ENCODE data around the gene PTER.
A peak's percentile ranks its signal among the peaks of the same experiment; 100 is the strongest.

The PTER gene, protein sequence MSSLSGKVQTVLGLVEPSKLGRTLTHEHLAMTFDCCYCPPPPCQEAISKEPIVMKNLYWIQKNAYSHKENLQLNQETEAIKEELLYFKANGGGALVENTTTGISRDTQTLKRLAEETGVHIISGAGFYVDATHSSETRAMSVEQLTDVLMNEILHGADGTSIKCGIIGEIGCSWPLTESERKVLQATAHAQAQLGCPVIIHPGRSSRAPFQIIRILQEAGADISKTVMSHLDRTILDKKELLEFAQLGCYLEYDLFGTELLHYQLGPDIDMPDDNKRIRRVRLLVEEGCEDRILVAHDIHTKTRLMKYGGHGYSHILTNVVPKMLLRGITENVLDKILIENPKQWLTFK

DNA sequence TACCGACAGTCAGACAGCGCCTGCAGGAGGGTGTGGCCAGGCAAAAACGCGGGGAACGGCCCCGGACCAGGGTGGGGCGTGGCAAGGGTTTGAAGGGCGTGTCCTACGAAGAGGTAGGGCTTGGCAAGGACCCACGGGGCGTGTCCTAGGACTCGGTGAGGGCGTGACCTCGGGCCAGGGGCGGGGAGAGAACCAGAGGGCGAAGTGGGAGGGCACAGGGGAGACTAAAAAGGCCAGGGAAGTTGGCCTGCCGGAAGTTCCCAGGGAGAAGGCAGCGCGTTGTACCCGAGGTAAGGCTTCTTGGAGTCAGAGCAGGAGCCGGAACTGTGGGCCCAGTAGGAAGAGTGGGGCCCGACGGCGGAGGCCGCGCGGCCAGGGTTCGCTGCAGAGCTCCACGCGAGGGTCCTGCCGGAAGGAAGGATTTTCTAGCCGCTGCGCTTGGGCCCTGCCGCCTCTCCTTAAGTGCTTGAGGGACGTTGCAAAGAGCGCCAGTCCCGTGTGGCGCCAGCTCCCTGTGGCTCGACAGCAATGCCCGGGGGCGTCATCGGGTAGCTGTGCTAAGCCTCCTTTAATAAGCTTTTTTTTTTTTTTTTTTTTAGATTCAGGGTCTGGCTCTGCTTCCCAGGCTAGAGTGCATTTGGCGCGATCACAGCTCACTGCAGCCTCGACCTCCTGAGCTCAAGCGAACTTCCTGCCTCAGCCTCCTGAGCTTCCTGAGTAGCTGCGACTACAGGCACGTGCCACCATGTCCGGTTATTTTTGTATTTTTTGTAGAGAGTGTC is at the start of gene PTER:
Gene PTER, plus strand, starts transcription at position 253 of the 782 bp plus-strand sequence. CDS start 47,375 bp downstream, outside the sequence.
- peak within 1 kb of the TSS; percentile 72 for H3K4me3 ChIP-seq (ENCODE audit: low read depth, low read length)
- DNase-seq (ENCODE audit: low read depth), result peak; percentile 94
- TF ChIP-seq, protein P1, sequence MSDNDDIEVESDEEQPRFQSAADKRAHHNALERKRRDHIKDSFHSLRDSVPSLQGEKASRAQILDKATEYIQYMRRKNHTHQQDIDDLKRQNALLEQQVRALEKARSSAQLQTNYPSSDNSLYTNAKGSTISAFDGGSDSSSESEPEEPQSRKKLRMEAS (IDR thresholded peaks at IDR 0.05; ENCODE audit: low read depth, low read length), result peak; percentile 28
- TF ChIP-seq MYC (IDR thresholded peaks at IDR 0.05; ENCODE audit: low read depth, low read length) (no peak; the same call in 1 of the 2 replicates), POLR2A (IDR thresholded peaks at IDR 0.05; ENCODE audit: extremely low read depth, insufficient read length) (peak; percentile 70)

DNA sequence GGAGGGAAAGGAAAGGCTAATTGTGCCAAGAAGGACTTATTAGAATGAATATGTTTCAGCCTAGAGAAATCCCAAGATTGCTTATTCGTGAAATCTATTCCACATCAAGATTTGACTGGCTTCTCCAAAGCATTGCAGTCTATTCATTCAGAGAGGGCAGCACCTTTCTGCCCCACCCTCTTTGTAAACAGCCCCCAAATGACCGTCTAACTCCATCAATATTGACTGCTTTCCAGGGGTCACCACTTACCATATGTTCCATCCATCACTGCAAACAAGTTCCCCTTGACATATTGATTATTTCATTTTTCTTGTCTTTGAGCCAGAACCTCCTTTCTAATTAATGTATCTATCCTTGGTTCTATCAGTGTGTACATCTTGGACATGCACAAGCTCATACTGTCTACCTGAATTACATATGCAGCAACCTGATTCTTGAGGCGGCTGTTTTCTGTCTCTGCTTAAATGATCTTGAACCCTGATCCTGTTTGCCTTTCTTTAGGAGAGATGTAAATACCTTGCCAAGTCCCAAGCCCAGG is 44.2 kb upstream of the PTER start:
- TF ChIP-seq, protein P2, sequence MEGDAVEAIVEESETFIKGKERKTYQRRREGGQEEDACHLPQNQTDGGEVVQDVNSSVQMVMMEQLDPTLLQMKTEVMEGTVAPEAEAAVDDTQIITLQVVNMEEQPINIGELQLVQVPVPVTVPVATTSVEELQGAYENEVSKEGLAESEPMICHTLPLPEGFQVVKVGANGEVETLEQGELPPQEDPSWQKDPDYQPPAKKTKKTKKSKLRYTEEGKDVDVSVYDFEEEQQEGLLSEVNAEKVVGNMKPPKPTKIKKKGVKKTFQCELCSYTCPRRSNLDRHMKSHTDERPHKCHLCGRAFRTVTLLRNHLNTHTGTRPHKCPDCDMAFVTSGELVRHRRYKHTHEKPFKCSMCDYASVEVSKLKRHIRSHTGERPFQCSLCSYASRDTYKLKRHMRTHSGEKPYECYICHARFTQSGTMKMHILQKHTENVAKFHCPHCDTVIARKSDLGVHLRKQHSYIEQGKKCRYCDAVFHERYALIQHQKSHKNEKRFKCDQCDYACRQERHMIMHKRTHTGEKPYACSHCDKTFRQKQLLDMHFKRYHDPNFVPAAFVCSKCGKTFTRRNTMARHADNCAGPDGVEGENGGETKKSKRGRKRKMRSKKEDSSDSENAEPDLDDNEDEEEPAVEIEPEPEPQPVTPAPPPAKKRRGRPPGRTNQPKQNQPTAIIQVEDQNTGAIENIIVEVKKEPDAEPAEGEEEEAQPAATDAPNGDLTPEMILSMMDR (IDR thresholded peaks at IDR 0.05; ENCODE audit: low read depth, low read length), result no peak
- TF ChIP-seq POLR2A (IDR thresholded peaks at IDR 0.05; ENCODE audit: extremely low read depth, insufficient read length), result no peak
- TF ChIP-seq, protein P1 (IDR thresholded peaks at IDR 0.05; ENCODE audit: low read depth, low read length), result no peak
- no peak for TF ChIP-seq MYC (IDR thresholded peaks at IDR 0.05; ENCODE audit: low read depth, low read length)
- DNase-seq (ENCODE audit: low read depth), result no peak
- no peak overlapping the region for H3K4me3 ChIP-seq (ENCODE audit: low read depth, low read length)

DNA sequence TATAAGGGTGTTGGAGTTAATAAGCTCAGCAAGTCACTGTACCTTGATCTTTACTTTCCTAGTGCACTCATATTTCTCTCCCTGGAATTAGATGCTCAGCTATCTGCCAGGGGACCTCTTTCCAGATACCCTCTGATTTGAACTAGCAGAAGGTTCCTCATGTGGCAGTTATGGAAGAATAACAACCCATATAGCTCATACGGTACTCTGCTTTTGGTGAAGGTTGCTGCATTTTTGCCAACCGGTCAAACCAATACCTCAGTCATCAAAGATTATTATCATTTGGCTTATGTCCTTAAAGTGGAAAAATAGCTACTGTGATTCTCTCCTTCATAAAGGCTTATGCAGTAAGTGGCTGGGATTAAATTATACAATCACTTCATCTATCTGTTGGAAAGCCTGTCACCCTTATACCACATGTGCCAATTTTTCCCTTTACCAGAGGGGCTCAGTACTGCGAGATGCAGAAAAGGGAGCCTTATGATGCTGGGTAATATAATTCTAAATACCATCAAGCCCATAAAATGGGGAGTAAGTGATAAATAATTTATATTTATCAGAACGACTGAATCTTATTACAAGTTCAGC is 43.4 kb upstream of the PTER start:
- no peak overlapping the region for H3K4me3 ChIP-seq (ENCODE audit: low read depth, low read length)
- TF ChIP-seq MYC (IDR thresholded peaks at IDR 0.05; ENCODE audit: low read depth, low read length) (no peak), POLR2A (IDR thresholded peaks at IDR 0.05; ENCODE audit: extremely low read depth, insufficient read length) (no peak)
- TF ChIP-seq, protein P2 (IDR thresholded peaks at IDR 0.05; ENCODE audit: low read depth, low read length), result no peak
- TF ChIP-seq, protein P1 (IDR thresholded peaks at IDR 0.05; ENCODE audit: low read depth, low read length), result no peak
- DNase-seq (ENCODE audit: low read depth), result no peak

DNA sequence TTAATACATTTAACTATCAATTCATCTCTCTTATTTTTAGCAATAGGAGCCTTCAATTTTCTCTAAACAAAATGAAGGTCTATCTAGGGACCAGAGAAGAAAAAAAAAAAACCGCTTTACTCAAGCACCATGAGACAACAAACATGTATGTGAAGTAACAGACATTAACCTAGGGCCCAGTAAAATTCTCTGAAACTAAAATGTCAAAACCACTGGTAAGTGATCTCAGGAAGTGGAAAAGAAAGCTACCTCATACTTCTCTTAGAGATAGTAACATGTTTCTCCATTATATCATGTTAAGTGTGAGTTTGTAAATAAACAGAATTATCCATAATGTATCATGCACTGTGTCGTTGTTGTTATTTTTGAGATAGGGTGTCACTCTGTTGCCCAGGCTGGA is 35.4 kb upstream of the PTER start:
- TF ChIP-seq, protein P1 (IDR thresholded peaks at IDR 0.05; ENCODE audit: low read depth, low read length), result no peak
- no peak for DNase-seq (ENCODE audit: low read depth)
- H3K4me3 ChIP-seq (ENCODE audit: low read depth, low read length), result no peak overlapping the region

DNA sequence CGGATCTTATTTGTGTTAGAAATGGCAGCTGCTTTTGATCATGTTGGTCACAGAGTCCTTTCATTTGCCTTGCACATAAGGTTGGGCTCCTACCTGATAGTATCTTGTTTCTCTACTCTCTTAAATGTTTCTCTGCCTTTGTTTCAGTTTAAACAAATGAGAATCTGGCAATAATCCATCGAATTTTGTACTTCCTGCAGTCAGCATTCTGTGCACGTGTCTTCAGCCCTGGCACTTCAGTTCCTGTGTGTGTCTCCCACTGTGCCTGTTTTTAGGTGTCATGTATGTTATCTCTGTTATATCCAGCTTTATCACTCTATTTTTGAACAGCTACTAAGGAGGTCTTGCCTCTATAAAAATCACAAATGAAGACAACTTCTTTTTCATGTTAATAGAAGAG is 28.4 kb upstream of the PTER start:
- no peak overlapping the region for H3K4me3 ChIP-seq (ENCODE audit: low read depth, low read length)
- no peak for TF ChIP-seq MYC (IDR thresholded peaks at IDR 0.05; ENCODE audit: low read depth, low read length)
- no peak for TF ChIP-seq POLR2A (IDR thresholded peaks at IDR 0.05; ENCODE audit: extremely low read depth, insufficient read length)
- TF ChIP-seq, protein P2 (IDR thresholded peaks at IDR 0.05; ENCODE audit: low read depth, low read length), result no peak
- TF ChIP-seq, protein P1 (IDR thresholded peaks at IDR 0.05; ENCODE audit: low read depth, low read length), result no peak
- DNase-seq (ENCODE audit: low read depth), result no peak

DNA sequence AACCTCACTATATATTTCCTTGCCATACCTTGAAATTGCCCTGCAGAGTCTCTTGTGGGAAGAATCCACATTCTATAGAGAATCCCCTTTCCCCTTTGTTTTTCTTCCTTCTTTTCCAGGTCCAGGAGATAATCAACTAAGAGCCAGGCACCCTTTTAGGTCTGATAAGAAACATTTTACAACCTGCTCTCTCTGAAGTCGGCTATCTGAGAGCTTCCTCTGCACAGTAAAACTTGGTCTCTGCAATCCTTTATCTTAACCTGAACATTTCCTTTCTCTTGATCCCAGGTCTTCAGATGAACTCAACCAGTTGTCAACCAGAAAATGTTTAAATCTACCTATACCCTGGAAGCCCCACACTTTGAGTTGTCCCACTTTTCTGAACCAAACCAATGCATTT is 19.5 kb upstream of the PTER start:
- no peak for DNase-seq (ENCODE audit: low read depth)
- H3K4me3 ChIP-seq (ENCODE audit: low read depth, low read length), result no peak overlapping the region
- TF ChIP-seq MYC (IDR thresholded peaks at IDR 0.05; ENCODE audit: low read depth, low read length) (no peak), POLR2A (IDR thresholded peaks at IDR 0.05; ENCODE audit: extremely low read depth, insufficient read length) (no peak)
- TF ChIP-seq, protein P1 (IDR thresholded peaks at IDR 0.05; ENCODE audit: low read depth, low read length), result no peak
- TF ChIP-seq, protein P2 (IDR thresholded peaks at IDR 0.05; ENCODE audit: low read depth, low read length), result no peak

All from NB4 (cell line).